A673 (cell line): ENCODE measurements around the gene ADIPOQ. TPM values are rescaled to one million over a fixed set of nuclear protein-coding genes. Genes with fewer than 3 reads are reported as not detected.

Experiments used
- BruUV-seq: library from RNA; stranded (reverse); fragments of 400-500 nt; replicated peaks from 2 replicates; lab custom pipeline; 2021; lab: Mats Ljungman, UMichigan
- CTCF ChIA-PET: fragments of 300-600 bp; sonication (Branson Sonifier 250); formaldehyde crosslinking; loops from one replicate; lab custom pipeline; 2022; ENCODE audit warnings: antibody characterized with exemption; lab: Charles Lee
- POLR2A ChIA-PET: fragments of 300-600 bp; sonication (Branson Sonifier 250); formaldehyde crosslinking; loops from one replicate; lab custom pipeline; 2022; ENCODE audit warnings: antibody characterized with exemption; ENCODE audit not compliant: low non-redundant PET; lab: Charles Lee
- DNase-seq: peaks from one replicate; pipeline ENCODE4 v3.0.0-alpha.2; 2015; ENCODE audit warnings: low spot score
- H3K27ac ChIP-seq: fragments of 200-600 bp; sonication (generic); 2 replicates; pipeline ENCODE4 v1.5.1; 2016; ENCODE audit warnings: mixed run types, low read depth, mild to moderate bottlenecking, mixed read lengths, antibody characterized with exemption, low read length; ENCODE audit not compliant: poor library complexity, severe bottlenecking
- H3K27me3 ChIP-seq: fragments of 200-600 bp; sonication (generic); replicated peaks from 2 replicates; pipeline ENCODE4 v1.6.1; 2017; ENCODE audit warnings: mixed run types, low read depth, mild to moderate bottlenecking, mixed read lengths, antibody characterized with exemption, low read length; ENCODE audit not compliant: insufficient read depth, poor library complexity
- H3K36me3 ChIP-seq: fragments of 200-600 bp; sonication (generic); 2 replicates; pipeline ENCODE4 v1.6.1; 2016; ENCODE audit warnings: mixed run types, mild to moderate bottlenecking, mixed read lengths, antibody characterized with exemption, low read length; ENCODE audit not compliant: insufficient read depth, poor library complexity, severe bottlenecking
- H3K4me1 ChIP-seq: fragments of 200-600 bp; sonication (generic); 2 replicates; pipeline ENCODE4 v1.6.1; 2017; ENCODE audit warnings: mixed run types, mild to moderate bottlenecking, mixed read lengths, antibody characterized with exemption, low read length; ENCODE audit not compliant: insufficient read depth, poor library complexity, severe bottlenecking
- H3K4me3 ChIP-seq: fragments of 200-600 bp; sonication (generic); 2 replicates; pipeline ENCODE4 v1.5.1; 2016; ENCODE audit warnings: low read depth, mixed run types, mild to moderate bottlenecking, mixed read lengths, low read length; ENCODE audit not compliant: poor library complexity, severe bottlenecking
- H3K9me3 ChIP-seq: fragments of 200-600 bp; sonication (generic); 2 replicates; pipeline ENCODE4 v1.6.1; 2016; ENCODE audit warnings: mixed run types, low read depth, mild to moderate bottlenecking, mixed read lengths, antibody characterized with exemption, low read length; ENCODE audit not compliant: poor library complexity, severe bottlenecking
- EZH2 ChIP-seq: fragments of 200-600 bp; sonication (generic); IDR thresholded peaks from 2 replicates; pipeline ENCODE4 v1.6.1; 2017; ENCODE audit warnings: borderline replicate concordance, low read depth, mild to moderate bottlenecking, mixed read lengths, antibody characterized with exemption, low read length; ENCODE audit not compliant: poor library complexity, severe bottlenecking
- intact Hi-C: fragments of 100-400 bp; cut with micrococcal nuclease; formaldehyde crosslinking; loops from one replicate; pipeline ENCODE4 v1.10.0; 2022; ENCODE audit not compliant: unreplicated experiment
- total RNA-seq: library from RNA; stranded (reverse); gene quantifications from 2 replicates; pipeline ENCODE4 v1.2.3, GENCODE V29; 2021
- TF ChIP-seq, protein P1 (sequence below): fragments of 300-800, 200-600 bp; sonication (generic); conservative IDR thresholded peaks from 2 replicates; pipeline ENCODE4 v1.5.1; 2017; ENCODE audit warnings: low read depth, mild to moderate bottlenecking, antibody characterized with exemption, low read length, moderate library complexity, mixed read lengths

Gene ADIPOQ
- total RNA-seq, 1 experiment from 2014 or later: not detected

DNA sequence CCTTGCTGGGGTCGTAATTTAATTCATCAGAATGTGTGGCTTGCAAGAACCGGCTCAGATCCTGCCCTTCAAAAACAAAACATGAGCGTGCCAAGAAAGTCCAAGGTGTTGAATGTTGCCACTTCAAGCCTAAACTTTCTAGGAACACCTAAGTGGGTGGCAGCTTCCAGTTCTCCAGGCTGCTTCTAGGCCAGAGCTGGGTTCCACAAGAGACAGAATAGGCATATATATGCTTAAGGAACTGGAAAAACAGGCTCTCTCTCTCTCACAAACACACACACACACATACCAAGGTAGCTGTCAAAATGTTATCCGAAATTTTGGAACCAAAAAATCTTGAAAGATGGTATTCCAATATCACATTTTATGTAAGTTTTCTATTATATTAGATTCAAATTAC, 890 bp upstream of the ADIPOQ start:
- intact Hi-C loops: no loop called here
- Histone ChIP-seq H3K27ac (no peak overlapping the region), H3K27me3 (no peaks in the 10 kb centered on the region), H3K4me3 (no peak overlapping the region), H3K36me3 (no peaks in the 10 kb centered on the region), H3K9me3 (no peaks in the 10 kb centered on the region), H3K4me1 (peaks cover 1% of the 10 kb centered on the region)
- DNase-seq: no peak
- CTCF ChIA-PET: no interaction called here
- BruUV-seq: no TSS peak
- POLR2A ChIA-PET: no interaction called here
- TF ChIP-seq, protein P1, sequence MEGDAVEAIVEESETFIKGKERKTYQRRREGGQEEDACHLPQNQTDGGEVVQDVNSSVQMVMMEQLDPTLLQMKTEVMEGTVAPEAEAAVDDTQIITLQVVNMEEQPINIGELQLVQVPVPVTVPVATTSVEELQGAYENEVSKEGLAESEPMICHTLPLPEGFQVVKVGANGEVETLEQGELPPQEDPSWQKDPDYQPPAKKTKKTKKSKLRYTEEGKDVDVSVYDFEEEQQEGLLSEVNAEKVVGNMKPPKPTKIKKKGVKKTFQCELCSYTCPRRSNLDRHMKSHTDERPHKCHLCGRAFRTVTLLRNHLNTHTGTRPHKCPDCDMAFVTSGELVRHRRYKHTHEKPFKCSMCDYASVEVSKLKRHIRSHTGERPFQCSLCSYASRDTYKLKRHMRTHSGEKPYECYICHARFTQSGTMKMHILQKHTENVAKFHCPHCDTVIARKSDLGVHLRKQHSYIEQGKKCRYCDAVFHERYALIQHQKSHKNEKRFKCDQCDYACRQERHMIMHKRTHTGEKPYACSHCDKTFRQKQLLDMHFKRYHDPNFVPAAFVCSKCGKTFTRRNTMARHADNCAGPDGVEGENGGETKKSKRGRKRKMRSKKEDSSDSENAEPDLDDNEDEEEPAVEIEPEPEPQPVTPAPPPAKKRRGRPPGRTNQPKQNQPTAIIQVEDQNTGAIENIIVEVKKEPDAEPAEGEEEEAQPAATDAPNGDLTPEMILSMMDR: no peak
- no peak for TF ChIP-seq EZH2

DNA sequence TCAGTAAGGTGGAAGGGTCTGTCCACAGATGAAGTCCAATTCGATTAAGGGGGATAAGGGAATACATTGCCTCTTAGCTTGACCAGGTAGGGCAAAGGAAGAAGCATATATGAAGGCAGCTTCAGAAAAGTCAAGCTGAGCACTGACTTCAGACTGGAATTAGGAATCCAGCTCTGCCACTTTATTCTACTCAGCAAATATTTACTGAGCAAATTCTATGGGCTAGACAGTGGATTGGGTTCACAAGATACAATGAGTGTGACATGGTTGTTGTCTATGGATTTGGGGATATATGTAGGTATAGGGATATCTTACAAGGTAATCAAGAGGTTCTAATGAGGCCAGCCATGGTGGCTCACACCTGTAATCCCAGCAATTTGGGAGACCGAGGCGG, 526 bp downstream of the ADIPOQ start:
- Histone ChIP-seq H3K4me1 (peaks cover 12% of the 10 kb centered on the region), H3K27ac (no peak overlapping the region), H3K4me3 (no peak overlapping the region), H3K9me3 (no peaks in the 10 kb centered on the region), H3K36me3 (no peaks in the 10 kb centered on the region), H3K27me3 (no peaks in the 10 kb centered on the region)
- DNase-seq: no peak
- BruUV-seq: no TSS peak
- ChIA-PET CTCF (no interaction called here), POLR2A (no interaction called here)
- intact Hi-C loops: no loop called here
- TF ChIP-seq, protein P1: no peak
- no peak for TF ChIP-seq EZH2

DNA sequence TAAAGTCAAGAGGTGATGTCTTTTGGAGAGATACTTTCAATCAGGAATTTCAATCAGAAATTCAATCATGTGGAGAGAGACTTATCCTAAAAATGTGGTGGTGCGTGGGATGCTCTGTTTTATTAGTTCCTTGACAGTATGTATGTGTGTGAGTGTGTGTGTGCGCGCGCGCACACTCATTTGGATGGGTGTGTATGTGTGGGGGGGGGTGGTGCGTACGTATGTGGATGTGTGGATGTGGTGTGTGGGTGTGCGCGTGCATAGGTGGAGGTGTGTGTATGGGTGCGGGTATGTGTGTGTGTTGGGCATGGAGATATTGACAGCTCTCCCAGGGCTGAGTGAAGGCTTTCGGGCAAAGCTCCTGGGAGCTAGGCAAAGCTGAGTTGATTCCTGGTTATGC, 2.4 kb downstream of the ADIPOQ start:
- intact Hi-C loops: no loop called here
- H3K27ac ChIP-seq: no peak overlapping the region
- ChIA-PET POLR2A (no interaction called here), CTCF (no interaction called here)
- H3K4me3 ChIP-seq: no peak overlapping the region
- H3K27me3 ChIP-seq: no peaks in the 10 kb centered on the region
- peaks cover 22% of the 10 kb centered on the region for H3K4me1 ChIP-seq
- no peak for TF ChIP-seq EZH2
- TF ChIP-seq, protein P1: no peak
- no peak for DNase-seq
- H3K9me3 ChIP-seq: no peaks in the 10 kb centered on the region
- H3K36me3 ChIP-seq: no peaks in the 10 kb centered on the region
- no TSS peak for BruUV-seq
